Measurements from ENCODE around the gene GNAI2.

DNA sequence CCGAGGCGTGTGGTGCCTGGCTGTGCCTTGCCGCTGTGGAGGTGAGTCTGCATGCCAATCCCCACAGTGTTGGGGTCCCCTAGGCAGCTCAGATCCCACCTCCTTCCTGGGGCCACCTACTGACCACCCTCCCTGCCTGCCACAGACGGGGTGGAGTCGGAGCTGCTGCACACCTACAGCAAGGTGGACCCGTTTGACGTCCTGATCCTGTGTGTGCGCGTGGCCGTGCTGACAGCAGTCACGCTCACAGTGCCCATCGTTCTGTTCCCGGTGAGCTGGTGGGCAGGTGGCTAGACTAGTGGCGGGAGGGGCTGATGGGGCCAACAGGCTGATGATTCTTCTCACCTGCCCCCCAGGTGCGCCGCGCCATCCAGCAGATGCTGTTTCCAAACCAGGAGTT lies 17.6 kb upstream of the GNAI2 start:
- TF ChIP-seq CTCF (conservative IDR thresholded peaks at IDR 0.05) (no peak), EZH2 (IDR thresholded peaks at IDR 0.05; ENCODE audit: low read depth) (no peak)

Measured in PC-9 (cell line).